ENCODE measurements around the gene CYP4A11. TPM values are rescaled to one million over a fixed set of nuclear protein-coding genes. Genes with fewer than 3 reads are reported as not detected.
"Not testable (repeated sequence)": the region's sequence is repeated elsewhere in the genome, so short reads cannot be mapped to it uniquely, and the experiment has no call there.

Gene CYP4A11
- total and polyA plus RNA-seq, 10 of the 15 experiments (the other 5 are each of a cell fraction or from before 2014, with no cell fraction given): 0.13 TPM; not detected in 9

- BruUV-seq (replicated peaks): no TSS peak
- Histone ChIP-seq H3K27me3 (replicated peaks in 1 of 2; ENCODE audit: control insufficient read depth in 2 of 2, insufficient read depth in 2 of 2, low read length in 1 of 2) (no peaks in the 10 kb centered on the region), H2AFZ (ENCODE audit: control insufficient read depth, low read depth, low read length) (no peak overlapping the region), H3K4me1 (ENCODE audit: control insufficient read depth, insufficient read depth, low read length) (no peaks in the 10 kb centered on the region), H3K79me2 (ENCODE audit: control insufficient read depth, insufficient read depth, low read length) (no peaks in the 10 kb centered on the region), H4K20me1 (ENCODE audit: control insufficient read depth, insufficient read depth) (no peaks in the 10 kb centered on the region), H3K9ac (ENCODE audit: control insufficient read depth, insufficient read depth, low read length) (no peak overlapping the region), H3K36me3 (ENCODE audit: control insufficient read depth in 2 of 2, insufficient read depth in 2 of 2, low read length in 1 of 2) (no peaks in the 10 kb centered on the region), H3K27ac (ENCODE audit: control insufficient read depth, insufficient read depth) (no peak overlapping the region), H3K9me3 (replicated peaks; ENCODE audit: control insufficient read depth, insufficient read depth, low read length) (no peaks in the 10 kb centered on the region), H3K4me2 (ENCODE audit: control insufficient read depth, insufficient read depth) (no peak overlapping the region), H3K4me3 (no peak overlapping the region)
- 0% methylated on average over 1 of the region's 1 CpG for WGBS (ENCODE audit: insufficient coverage, insufficient replicate concordance, low lambda C conversion rate, missing lambda C conversion rate)
- ChIA-PET POLR2A (no interaction called here), CTCF (no interaction called here), SMC1A (ENCODE audit: uncharacterized antibody, unreplicated experiment) (no interaction called here), RAD21 (ENCODE audit: unreplicated experiment) (no interaction called here)
- intact Hi-C loops (cut with micrococcal nuclease; ENCODE audit: unreplicated experiment) (no loop called here), in situ Hi-C loops (cut with MboI) (no loop called here)
- no peak for DNase-seq (ENCODE audit: low read depth, low spot score)
- FAIRE-seq: no peak
- no peak for ATAC-seq
- TF ChIP-seq SIN3A (IDR thresholded peaks at IDR 0.05; ENCODE audit: low read depth, low read length) (no peak), BACH1 (IDR thresholded peaks at IDR 0.05; ENCODE audit: borderline replicate concordance) (no peak), MTA3 (IDR thresholded peaks at IDR 0.05; ENCODE audit: borderline replicate concordance, low read length) (no peak), DPF2 (IDR thresholded peaks at IDR 0.05) (no peak), HDAC2 (IDR thresholded peaks at IDR 0.05) (no peak), ZNF217 (IDR thresholded peaks at IDR 0.05) (no peak), ELK1 (IDR thresholded peaks at IDR 0.05; ENCODE audit: low read depth, low read length) (no peak), ATF3 (IDR thresholded peaks at IDR 0.05; ENCODE audit: borderline replicate concordance, extremely low read depth, low read depth, low read length) (no peak), POU2F2 (IDR thresholded peaks at IDR 0.05; ENCODE audit: borderline replicate concordance, low read depth, low read length) (no peak), TCF12 (IDR thresholded peaks at IDR 0.05; ENCODE audit: low read depth, low read length) (no peak), FOS (IDR thresholded peaks at IDR 0.05; ENCODE audit: borderline replicate concordance, extremely low read depth, insufficient read length) (no peak), IRF5 (IDR thresholded peaks at IDR 0.05; ENCODE audit: borderline replicate concordance) (no peak), JUND (IDR thresholded peaks at IDR 0.05; ENCODE audit: low read depth, low read length) (no peak), KLF5 (IDR thresholded peaks at IDR 0.05; ENCODE audit: partially characterized antibody) (no peak), CBX3 (IDR thresholded peaks at IDR 0.05; ENCODE audit: borderline replicate concordance, low read depth) (no peak), MYC (IDR thresholded peaks at IDR 0.05; ENCODE audit: insufficient read depth, insufficient read length, insufficient replicate concordance, low read length, severe bottlenecking) (no peak), TAF1 (IDR thresholded peaks at IDR 0.05; ENCODE audit: borderline replicate concordance, low read depth, low read length) (no peak), NFIC (IDR thresholded peaks at IDR 0.05; ENCODE audit: low read depth, low read length) (no peak), POLR2A (IDR thresholded peaks at IDR 0.05; ENCODE audit: low read depth, low read length) (no peak), STAT3 (IDR thresholded peaks at IDR 0.05; ENCODE audit: low read depth, low read length) (no peak)
These were observed 19.0 kb upstream of the CYP4A11 start for GRCh38 chr1:46960250-46960649.

GRCh38 chr1:46955116-46955515 lies 13.8 kb upstream of the CYP4A11 start:
- H3K36me3 ChIP-seq (ENCODE audit: control insufficient read depth in 2 of 2, insufficient read depth in 2 of 2, low read length in 1 of 2); CTCF ChIA-PET; H3K4me2 ChIP-seq (ENCODE audit: control insufficient read depth, insufficient read depth); SMC1A ChIA-PET (ENCODE audit: uncharacterized antibody, unreplicated experiment); H3K9ac ChIP-seq (ENCODE audit: control insufficient read depth, insufficient read depth, low read length); H3K4me3 ChIP-seq; H3K27ac ChIP-seq (ENCODE audit: control insufficient read depth, insufficient read depth); ATAC-seq; RAD21 ChIA-PET (ENCODE audit: unreplicated experiment); in situ Hi-C loops (cut with MboI); H3K79me2 ChIP-seq (ENCODE audit: control insufficient read depth, insufficient read depth, low read length); BruUV-seq (replicated peaks); H4K20me1 ChIP-seq (ENCODE audit: control insufficient read depth, insufficient read depth); H2AFZ ChIP-seq (ENCODE audit: control insufficient read depth, low read depth, low read length); H3K4me1 ChIP-seq (ENCODE audit: control insufficient read depth, insufficient read depth, low read length); H3K9me3 ChIP-seq (replicated peaks; ENCODE audit: control insufficient read depth, insufficient read depth, low read length); H3K27me3 ChIP-seq (replicated peaks in 1 of 2; ENCODE audit: control insufficient read depth in 2 of 2, insufficient read depth in 2 of 2, low read length in 1 of 2); FAIRE-seq; DNase-seq (ENCODE audit: low read depth, low spot score); POLR2A ChIA-PET; intact Hi-C loops (cut with micrococcal nuclease; ENCODE audit: unreplicated experiment): not testable (repeated sequence)
- 0% methylated on average over 2 of the region's 2 CpGs for WGBS (ENCODE audit: insufficient coverage, insufficient replicate concordance, low lambda C conversion rate, missing lambda C conversion rate)
